NCI-H526 treated with DMSO at 0.1 percent for 48 hours (cell line): ENCODE results near the gene REV3L.
"Not testable (repeated sequence)": the region's sequence is repeated elsewhere in the genome, so short reads cannot be mapped to it uniquely, and the experiment has no call there.

Experiments used
- DNase-seq: peaks from one replicate; lab custom pipeline; 2025; lab: John Stamatoyannopoulos, UW

Gene REV3L, protein sequence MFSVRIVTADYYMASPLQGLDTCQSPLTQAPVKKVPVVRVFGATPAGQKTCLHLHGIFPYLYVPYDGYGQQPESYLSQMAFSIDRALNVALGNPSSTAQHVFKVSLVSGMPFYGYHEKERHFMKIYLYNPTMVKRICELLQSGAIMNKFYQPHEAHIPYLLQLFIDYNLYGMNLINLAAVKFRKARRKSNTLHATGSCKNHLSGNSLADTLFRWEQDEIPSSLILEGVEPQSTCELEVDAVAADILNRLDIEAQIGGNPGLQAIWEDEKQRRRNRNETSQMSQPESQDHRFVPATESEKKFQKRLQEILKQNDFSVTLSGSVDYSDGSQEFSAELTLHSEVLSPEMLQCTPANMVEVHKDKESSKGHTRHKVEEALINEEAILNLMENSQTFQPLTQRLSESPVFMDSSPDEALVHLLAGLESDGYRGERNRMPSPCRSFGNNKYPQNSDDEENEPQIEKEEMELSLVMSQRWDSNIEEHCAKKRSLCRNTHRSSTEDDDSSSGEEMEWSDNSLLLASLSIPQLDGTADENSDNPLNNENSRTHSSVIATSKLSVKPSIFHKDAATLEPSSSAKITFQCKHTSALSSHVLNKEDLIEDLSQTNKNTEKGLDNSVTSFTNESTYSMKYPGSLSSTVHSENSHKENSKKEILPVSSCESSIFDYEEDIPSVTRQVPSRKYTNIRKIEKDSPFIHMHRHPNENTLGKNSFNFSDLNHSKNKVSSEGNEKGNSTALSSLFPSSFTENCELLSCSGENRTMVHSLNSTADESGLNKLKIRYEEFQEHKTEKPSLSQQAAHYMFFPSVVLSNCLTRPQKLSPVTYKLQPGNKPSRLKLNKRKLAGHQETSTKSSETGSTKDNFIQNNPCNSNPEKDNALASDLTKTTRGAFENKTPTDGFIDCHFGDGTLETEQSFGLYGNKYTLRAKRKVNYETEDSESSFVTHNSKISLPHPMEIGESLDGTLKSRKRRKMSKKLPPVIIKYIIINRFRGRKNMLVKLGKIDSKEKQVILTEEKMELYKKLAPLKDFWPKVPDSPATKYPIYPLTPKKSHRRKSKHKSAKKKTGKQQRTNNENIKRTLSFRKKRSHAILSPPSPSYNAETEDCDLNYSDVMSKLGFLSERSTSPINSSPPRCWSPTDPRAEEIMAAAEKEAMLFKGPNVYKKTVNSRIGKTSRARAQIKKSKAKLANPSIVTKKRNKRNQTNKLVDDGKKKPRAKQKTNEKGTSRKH (N-terminal part only)

GRCh38 chr6:111482959-111483735 lies at the start of gene REV3L:
TSS of gene REV3L (minus strand) at chr6:111483218. CDS start at chr6:111482888, 330 bp downstream.
- DNase-seq: peak; percentile 94

DNA sequence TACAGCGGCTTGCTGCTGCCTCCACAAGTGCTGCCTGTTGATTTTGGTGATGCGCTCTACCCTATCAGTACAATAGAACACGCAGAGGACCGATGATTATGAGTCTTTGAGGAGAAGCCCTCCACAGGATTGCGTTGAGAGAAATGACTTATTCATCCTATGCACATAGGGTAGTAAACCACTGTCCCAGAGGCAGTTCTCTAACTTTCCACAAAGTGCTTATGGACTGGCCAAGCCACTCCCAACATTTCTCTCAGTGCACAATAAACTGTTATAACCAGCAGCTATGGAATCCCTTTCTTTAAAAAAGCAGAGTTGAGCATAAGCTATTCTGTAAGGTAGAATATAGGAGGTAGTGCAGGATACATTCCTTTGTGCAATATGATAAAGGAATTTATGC lies 48.2 kb upstream of the REV3L start:
- no peak for DNase-seq

GRCh38 chr6:111530667-111531066 lies 47.6 kb upstream of the REV3L start:
- DNase-seq: peak; percentile 44

GRCh38 chr6:111530218-111530617 lies 47.2 kb upstream of the REV3L start:
- no peak for DNase-seq

DNA sequence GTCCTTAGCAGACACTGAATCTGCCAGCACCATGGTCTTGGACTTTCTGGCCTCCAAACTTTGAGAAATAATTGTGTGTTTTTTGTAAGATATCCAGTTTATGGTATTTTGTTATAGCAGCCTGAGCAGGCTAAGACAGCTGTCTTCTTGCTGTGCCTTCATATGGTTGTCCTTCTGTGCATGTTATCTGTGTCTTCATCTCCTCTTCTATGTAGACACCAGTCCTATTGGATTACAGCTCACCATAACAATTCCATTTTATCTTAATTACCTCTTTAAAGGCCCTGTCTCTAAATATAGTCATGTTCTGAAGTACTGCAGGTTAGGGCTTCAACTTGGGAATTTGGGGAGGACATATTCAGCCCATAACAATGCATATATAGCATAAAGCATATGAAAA lies 44.3 kb upstream of the REV3L start:
- DNase-seq: no peak

DNA sequence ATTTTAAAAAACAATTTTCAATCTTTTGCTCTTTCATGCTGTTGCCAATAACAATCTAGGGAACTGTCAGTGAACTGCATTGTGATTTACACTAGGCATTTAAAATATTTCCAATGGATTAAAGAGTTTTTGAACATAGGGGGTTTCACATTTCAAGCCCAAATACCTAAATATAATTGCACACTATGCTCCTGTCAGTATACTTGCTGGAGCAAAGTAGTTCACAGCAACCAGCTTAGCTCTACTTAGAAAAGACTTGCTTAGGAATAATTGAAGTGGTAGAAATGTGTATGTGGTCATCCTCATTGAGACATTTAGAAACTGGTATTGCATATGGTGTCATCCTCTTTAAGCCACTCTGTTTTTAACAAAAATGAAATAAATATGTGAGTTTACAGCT lies 41.7 kb upstream of the REV3L start:
- no peak for DNase-seq

DNA sequence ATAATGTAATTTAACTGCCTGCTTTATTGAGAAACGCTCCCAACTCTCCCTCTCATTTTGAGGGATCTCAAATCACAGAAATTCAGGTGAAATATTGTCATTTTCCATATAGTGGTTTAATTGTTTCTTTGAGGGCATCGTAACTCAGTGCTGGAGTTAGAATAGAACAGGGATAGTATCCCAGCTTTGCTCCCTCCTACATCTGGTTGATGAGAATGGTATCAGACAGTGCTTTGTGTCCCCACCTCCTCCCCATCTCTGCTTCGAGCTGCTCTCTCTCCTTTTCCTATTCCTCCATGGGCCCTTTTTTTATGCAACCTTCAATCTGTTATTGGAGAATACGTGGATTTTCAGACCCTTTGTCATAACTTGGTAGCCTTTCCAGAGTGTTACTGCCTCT lies 41.2 kb upstream of the REV3L start:
- no peak for DNase-seq

DNA sequence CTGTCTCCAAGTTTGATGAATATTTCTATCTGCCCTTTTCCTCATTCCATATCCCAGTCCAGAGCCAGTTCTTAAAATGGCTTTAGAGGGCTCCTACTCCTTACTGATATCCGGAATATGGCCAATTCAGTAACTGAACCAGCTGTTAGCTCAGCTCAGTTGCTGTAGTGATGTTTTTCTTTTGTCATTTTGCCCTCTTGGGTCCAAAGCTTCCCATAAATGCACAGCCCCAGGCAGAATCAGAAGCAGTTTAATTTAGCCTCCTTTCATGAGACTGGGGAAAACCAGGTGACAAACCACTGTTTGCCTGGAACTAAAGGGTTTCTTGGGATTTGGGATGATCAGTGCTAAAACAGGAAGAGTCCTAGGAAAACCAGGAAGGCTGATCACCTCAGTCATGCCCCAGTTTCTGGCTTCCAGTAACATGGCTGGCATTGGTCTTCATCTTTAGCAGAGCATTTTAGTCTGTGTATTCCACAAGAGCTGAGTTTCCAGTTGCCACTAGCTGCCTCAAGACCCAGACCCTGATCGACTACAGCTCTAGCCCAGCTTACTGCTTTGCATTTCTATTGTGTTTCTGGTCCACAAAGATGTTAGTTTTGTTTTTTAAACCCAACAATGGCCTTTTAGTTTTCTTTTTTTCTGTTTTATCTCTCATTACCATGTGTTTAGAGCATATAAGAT lies 40.6 kb upstream of the REV3L start:
- DNase-seq: peak; percentile 10

DNA sequence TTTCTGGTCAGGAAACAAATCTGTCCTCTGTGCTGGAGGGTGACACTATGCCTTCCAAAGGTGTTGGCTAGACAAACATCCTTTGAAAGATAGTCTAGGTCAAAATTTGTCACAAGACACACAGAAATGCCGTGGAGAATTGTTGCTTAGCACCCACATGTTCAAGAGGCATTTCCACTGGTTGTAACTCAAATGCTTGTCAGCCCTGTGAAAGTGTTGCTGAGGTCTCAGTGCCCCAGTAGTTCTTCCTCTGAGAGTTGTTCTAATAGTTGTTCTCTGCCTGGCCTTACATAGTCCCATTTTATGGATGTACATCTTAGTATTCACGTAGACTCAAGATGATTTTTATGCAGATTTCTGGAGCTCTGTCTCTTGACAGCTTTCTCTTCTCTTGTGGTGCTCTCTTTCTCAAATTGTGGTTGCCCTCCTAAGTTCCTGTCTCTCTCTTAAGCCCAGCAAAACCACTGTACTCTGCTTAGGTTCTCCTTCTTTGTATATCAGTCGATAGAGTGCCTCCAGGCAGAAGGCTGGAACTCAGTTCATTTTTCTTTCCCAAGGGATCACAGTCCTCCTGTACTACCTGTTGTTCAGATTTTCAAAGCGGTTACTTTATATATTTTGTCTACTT lies 39.5 kb upstream of the REV3L start:
- no peak for DNase-seq

GRCh38 chr6:111521497-111522270 lies 38.7 kb upstream of the REV3L start:
- DNase-seq: no peak

- no peak for DNase-seq
Observed at GRCh38 chr6:111520524-111520923, 37.5 kb upstream of the REV3L start.

DNA sequence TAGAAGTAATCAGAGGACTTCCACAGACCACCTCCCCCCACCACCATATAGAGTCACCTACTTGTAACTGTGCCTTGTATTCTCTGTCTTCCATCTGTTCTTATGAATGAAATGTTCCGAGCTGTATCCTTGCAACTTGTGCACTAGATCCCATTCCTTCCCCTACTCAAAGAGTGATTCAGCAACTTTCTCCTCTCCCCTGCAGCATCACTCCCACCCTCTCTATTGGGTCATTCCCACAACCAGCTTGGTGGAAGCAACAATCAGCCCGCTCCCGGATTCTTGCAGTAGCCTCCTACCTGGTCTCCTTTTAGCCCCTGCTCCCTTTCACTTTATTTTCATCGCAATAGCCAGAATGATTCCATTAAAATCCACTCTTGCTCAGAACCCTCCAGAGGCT lies 34.9 kb upstream of the REV3L start:
- DNase-seq: no peak

GRCh38 chr6:111515259-111515658 lies 32.2 kb upstream of the REV3L start:
- no peak for DNase-seq

DNA sequence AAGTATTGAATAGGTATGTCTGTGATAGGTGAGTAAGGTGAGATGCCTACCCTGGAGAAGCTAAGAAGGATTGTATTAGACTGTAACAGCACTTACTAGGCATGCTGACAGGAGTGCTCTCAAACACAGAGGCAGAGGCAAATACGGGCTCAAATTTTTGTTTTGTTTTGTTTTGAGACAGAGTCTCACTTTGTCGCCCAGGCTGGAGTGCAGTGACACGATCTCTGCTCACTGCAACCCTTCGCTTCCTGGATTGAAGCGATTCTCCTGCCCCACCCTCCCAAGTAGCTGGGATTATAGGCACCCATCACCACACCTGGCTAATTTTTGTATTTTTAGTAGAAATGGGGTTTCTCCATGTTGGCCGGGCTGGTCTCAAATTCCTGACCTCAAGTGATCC lies 31.5 kb upstream of the REV3L start:
- not testable (repeated sequence) for DNase-seq

DNA sequence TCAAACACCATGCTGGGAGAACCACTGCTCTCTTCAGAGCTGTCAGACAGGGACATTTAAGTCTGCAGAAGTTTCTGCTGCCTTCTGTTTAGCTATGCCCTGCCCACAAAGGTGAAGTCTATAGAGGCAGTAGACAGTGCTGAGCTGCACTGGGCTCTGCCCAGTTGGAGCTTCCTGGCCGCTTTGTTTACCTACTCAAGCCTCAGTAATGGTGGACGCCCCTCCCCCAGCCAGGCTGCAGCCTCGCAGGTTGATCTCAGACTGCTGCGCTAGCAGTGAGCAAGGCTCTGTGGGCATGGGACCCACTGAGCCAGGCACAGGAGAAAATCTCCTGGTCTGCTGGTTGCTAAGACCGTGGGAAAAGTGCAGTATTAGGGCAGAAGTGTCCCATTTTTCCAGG lies 24.2 kb upstream of the REV3L start:
- DNase-seq: not testable (repeated sequence)

DNA sequence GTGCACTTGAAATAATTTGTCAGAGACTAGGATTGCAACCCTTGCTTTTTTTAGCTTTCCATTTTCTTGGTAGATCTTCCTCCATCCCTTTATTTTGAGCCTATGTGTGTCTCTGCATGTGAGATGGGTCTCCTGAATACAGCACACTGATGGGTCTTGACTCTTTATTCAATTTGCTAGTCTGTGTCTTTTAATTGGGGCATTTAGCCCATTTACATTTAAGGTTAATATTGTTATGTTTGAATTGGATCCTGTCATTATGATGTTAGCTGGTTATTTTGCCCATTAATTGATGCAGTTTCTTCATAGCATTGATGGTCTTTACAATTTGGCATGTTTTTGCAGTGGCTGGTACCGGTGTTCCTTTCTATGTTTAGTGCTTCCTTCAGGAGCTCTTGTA lies 22.5 kb upstream of the REV3L start:
- not testable (repeated sequence) for DNase-seq

DNA sequence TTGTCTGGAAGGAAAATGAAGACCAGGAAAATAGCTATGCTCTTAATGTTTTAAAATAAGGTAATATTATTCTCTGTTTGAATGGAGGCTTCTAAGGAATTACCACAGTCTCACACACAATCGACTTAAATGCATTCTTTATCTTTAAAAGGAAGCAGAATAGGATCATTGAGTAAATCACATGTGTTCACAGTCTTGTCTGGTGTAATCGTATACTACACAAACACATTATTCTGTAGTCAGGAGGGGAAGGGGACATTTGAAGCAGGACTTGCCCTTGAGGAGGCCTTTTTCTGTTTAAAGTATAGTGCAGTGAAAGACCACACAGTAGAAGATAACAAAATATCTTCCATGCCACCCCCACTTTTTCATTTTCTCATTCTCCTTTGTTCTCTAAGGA lies 20.6 kb upstream of the REV3L start:
- DNase-seq: peak; percentile 45

DNA sequence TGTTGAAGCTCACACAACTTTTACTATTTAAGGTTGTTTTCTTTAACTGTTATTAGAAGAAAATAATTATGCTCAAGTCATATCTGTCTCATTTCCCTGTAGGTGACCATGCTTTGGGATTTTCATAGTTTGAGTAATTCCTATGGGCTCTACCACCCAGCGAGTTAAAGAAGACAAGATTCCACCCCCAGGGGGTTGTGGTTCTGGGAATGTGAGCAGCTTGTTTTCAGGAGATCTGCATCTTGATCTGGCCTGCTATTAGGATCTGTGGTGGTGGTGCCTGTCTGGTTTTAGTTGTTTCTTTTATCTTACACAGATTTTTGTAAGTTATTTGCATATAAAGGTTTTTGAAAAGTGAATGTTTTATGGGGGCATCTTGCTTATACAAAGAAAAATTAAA lies 20.2 kb upstream of the REV3L start:
- DNase-seq: peak; percentile 1

- no peak for DNase-seq
Observed at GRCh38 chr6:111502154-111502553, 19.1 kb upstream of the REV3L start.
